ENCODE data around the gene KCNJ2. TPM values are rescaled to one million over a fixed set of nuclear protein-coding genes. Genes with fewer than 3 reads are reported as not detected.

Gene KCNJ2
- total RNA-seq, 1 experiment from 2014 or later, result 1.5 TPM

GRCh38 chr17:70153210-70153609 is 16.1 kb upstream of the KCNJ2 start:
- ATAC-seq (no peak), DNase-seq (ENCODE audit: low read depth, low spot score) (no peak)
- intact Hi-C loops (cut with micrococcal nuclease; ENCODE audit: unreplicated experiment) (no loop called here), in situ Hi-C loops (cut with HindIII; ENCODE audit: low pct_unique_long_range_greater_than_20kb, low sequenced_read_pairs) (no loop called here)
- Histone ChIP-seq H3K36me3 (ENCODE audit: control insufficient read depth, insufficient read depth, low read length) (no peaks in the 10 kb centered on the region), H3K27me3 (ENCODE audit: control insufficient read depth, insufficient read depth, low read length) (no peaks in the 10 kb centered on the region), H3K4me1 (ENCODE audit: control insufficient read depth, insufficient read depth, low read length) (no peaks in the 10 kb centered on the region), H3K27ac (ENCODE audit: low read length) (no peak overlapping the region), H3K9me3 (ENCODE audit: control insufficient read depth, insufficient read depth, low read depth, low read length) (no peaks in the 10 kb centered on the region), H3K4me3 (ENCODE audit: low read depth in 2 of 2, low read length in 2 of 2) (no peak overlapping the region)
- TF ChIP-seq CTCF (IDR thresholded peaks at IDR 0.05), result no peak
- TF ChIP-seq TCF7L2 (IDR thresholded peaks at IDR 0.05; ENCODE audit: low read depth, low read length), result no peak
- TF ChIP-seq REST (IDR thresholded peaks at IDR 0.05; ENCODE audit: insufficient read depth in 1 of 2, low read depth in 2 of 2, low read length in 1 of 2), result no peak
- TF ChIP-seq POLR2AphosphoS5 (IDR thresholded peaks at IDR 0.05; ENCODE audit: low read depth, low read length), result no peak
- no peak for TF ChIP-seq SIN3A (IDR thresholded peaks at IDR 0.05; ENCODE audit: borderline replicate concordance, insufficient read depth, low read depth, low read length)
- POLR2A ChIA-PET, result no interaction called here
- CTCF ChIA-PET, result no interaction called here
- no TSS peak for BruUV-seq (replicated peaks)

GRCh38 chr17:70157151-70157550 is 12.2 kb upstream of the KCNJ2 start:
- DNase-seq (ENCODE audit: low read depth, low spot score), result no peak
- BruUV-seq (replicated peaks), result no TSS peak
- CTCF ChIA-PET, result interaction anchor here (0.5 kb wide), 1 partner anchor 44 kb away, joined by 4 read pairs; no protein-coding TSS in a partner anchor
- Histone ChIP-seq H3K4me3 (ENCODE audit: low read depth in 2 of 2, low read length in 2 of 2) (no peak overlapping the region), H3K9me3 (ENCODE audit: control insufficient read depth, insufficient read depth, low read depth, low read length) (no peaks in the 10 kb centered on the region), H3K4me1 (ENCODE audit: control insufficient read depth, insufficient read depth, low read length) (no peaks in the 10 kb centered on the region), H3K27ac (ENCODE audit: low read length) (no peak overlapping the region), H3K27me3 (ENCODE audit: control insufficient read depth, insufficient read depth, low read length) (no peaks in the 10 kb centered on the region), H3K36me3 (ENCODE audit: control insufficient read depth, insufficient read depth, low read length) (no peaks in the 10 kb centered on the region)
- in situ Hi-C loops (cut with HindIII; ENCODE audit: low pct_unique_long_range_greater_than_20kb, low sequenced_read_pairs) (no loop called here), intact Hi-C loops (cut with micrococcal nuclease; ENCODE audit: unreplicated experiment) (no loop called here)
- no peak for TF ChIP-seq CTCF (IDR thresholded peaks at IDR 0.05)
- no peak for TF ChIP-seq SIN3A (IDR thresholded peaks at IDR 0.05; ENCODE audit: borderline replicate concordance, insufficient read depth, low read depth, low read length)
- TF ChIP-seq REST (IDR thresholded peaks at IDR 0.05; ENCODE audit: insufficient read depth in 1 of 2, low read depth in 2 of 2, low read length in 1 of 2), result no peak
- TF ChIP-seq POLR2AphosphoS5 (IDR thresholded peaks at IDR 0.05; ENCODE audit: low read depth, low read length), result no peak
- TF ChIP-seq TCF7L2 (IDR thresholded peaks at IDR 0.05; ENCODE audit: low read depth, low read length), result no peak
- ATAC-seq, result no peak
- POLR2A ChIA-PET, result no interaction called here
